ENCODE measurements around the gene KIAA1328.

The KIAA1328 gene

GRCh38 chr18:37259711-37260110 is 430.8 kb downstream of the KIAA1328 start:
- no peak for DNase-seq

DNA sequence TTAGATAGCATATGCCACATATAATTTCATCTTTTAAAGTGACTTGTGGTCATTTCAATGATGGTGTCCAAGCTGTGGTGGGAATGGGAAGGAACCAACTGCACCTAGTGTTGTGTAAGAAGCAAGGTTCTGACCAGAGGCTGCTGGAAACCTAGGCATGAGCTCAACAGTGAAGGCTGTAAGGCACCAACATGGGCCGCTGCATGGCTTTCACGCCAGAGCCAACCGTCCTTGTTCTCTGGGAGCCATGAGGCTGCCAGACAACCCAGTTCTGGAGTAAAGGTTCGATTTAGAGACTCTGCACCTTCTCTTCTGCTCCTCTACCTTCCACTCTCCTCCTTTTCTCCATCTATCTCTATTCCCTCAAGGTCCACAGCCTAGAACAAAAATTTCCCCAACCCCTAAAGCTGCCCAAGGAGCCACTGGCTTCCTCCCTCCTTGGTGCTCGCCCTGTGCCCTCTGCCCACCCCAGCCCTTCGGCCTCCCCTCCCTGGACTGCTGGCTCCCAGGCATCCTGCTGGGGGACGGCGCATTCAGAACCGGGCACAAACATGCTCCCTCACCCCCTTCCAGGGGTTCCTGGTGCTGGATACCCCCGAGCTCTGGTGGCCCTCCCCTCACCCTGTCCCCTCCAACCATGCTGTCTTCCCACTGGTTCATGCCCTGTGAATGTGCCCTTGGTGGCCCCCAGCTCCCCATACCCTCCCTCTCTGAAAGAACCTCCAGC is 431.6 kb downstream of the KIAA1328 start:
- no peak for DNase-seq

GRCh38 chr18:37261246-37261840 is 432.4 kb downstream of the KIAA1328 start:
- no peak for DNase-seq

DNA sequence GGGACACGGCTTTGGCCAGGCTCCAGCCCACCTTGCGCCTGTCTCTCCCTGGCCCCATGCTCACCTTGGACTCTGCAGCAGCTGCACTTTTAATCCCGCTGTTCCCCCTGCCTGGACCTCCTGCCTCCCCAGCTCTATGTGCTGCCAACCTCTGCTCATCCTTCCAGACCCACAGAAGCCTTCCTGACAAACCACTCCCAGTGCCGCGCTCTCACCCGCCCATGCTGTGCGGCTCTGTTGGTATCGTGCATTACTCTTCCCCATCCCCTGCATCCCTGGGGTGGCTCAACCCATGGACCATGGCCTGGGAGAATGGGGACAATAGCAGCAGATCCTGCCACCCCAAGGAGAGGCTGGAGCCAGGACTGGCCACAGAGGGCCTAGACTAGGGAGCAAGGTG is 433.1 kb downstream of the KIAA1328 start:
- no peak for DNase-seq

- DNase-seq = no peak
These were observed 436.0 kb downstream of the KIAA1328 start for GRCh38 chr18:37264956-37265355.

GRCh38 chr18:37265382-37265781 is 436.5 kb downstream of the KIAA1328 start:
- no peak for DNase-seq

DNA sequence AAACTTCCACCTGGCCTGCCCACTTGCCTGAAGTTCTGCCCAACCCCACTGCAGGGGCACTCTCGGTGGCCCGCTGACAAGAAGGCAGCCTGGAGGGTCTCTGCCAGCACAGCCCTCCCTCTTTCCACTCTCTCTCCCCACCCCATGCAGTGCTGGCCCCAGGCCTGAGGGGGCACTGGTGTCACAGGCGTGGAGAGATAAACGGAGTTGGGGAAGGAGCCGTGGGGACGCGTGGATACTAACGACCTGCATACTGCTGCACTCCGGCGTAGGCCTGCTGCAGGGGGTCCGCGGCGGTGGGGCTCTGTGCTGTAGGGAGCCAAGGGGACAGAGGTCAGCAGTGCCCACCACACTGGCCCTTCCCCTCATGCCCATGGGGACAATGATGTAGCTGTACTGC is 437.4 kb downstream of the KIAA1328 start:
- no peak for DNase-seq

GRCh38 chr18:37270038-37270665 is 441.2 kb downstream of the KIAA1328 start:
- DNase-seq = no peak

GRCh38 chr18:37270666-37271052 is 441.7 kb downstream of the KIAA1328 start:
- no peak for DNase-seq

- DNase-seq = no peak
These were observed 443.3 kb downstream of the KIAA1328 start for GRCh38 chr18:37272226-37272625.

DNA sequence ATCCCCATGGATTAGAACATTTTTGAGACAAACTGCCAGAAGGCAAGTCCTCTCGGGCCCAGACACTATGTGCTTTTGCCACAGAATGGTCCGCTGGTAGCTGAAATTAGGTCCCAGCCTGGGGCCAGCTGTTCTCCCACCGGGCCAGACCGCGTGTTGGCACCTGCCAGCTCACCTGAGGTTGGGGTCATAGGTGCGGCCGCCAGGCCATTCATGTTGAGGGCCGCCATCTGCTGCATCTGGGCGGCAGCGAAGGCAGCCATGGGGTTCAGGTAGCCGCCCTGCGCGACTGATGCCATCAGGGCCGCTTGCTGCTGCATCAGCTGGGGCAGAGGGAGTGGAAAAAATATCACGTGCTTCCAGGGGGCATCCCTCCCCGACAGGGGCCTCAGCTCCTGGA is 443.9 kb downstream of the KIAA1328 start:
- DNase-seq = no peak

DNA sequence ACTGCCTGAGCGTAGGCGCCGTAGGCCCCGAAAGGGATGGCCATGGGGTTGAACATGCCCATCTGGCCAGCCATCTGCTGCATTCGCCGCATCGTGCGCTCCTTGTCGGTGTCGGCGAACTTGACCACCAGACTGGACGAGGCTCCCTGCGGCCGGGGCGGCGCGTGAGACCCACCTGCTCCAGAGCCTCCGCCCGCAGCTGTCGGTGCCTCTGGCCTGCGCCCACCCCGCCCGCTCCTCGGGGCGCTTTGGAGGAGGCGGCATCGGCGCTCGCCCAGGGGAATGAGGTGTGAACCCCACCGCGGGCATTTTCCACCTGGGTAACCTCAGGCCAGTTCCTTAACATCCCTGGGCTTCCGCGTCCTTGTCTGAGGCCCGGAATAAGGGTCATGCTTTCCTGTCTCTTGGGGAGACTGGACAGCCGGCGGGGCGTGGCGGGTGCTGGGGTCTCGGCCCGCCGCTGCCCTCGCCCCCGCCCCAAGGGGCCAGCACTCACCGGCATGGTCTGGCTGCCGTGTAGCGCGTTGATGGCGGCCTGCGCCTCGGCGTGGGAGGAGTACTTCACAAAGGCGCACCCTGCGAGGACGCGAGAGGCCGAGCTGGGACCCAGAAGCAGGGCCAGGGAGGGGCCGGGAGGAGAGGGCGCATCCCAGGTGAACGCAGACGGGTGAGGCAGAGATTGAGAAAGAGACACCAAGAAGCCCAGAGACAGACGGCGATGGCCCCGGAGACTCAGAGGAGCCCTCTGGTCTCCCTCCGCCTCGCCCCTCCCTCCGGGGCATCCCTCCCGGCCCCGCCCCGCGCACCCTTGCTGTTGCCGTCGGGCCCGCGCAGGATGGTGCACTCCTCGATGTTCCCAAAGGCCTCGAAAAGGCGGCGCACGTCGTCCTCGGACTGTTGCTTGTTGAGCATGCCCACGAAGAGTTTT is 445.6 kb downstream of the KIAA1328 start:
- DNase-seq = no peak

GRCh38 chr18:37275237-37275741 is 446.4 kb downstream of the KIAA1328 start:
- DNase-seq = no peak

GRCh38 chr18:37276111-37276890 is 447.4 kb downstream of the KIAA1328 start:
- DNase-seq = no peak

- no peak for DNase-seq
These were observed 448.9 kb downstream of the KIAA1328 start for GRCh38 chr18:37277804-37278203.
